ENCODE results near the gene SNAPC2. TPM values are rescaled to one million over a fixed set of nuclear protein-coding genes. Genes with fewer than 3 reads are reported as not detected.
"Not testable (repeated sequence)": the region's sequence is repeated elsewhere in the genome, so short reads cannot be mapped to it uniquely, and the experiment has no call there.

SNAPC2 gene
- polyA plus RNA-seq, 1 donor (not counting 4 experiments of a cell fraction or from before 2014, with no cell fraction given) = 10.7 TPM

DNA sequence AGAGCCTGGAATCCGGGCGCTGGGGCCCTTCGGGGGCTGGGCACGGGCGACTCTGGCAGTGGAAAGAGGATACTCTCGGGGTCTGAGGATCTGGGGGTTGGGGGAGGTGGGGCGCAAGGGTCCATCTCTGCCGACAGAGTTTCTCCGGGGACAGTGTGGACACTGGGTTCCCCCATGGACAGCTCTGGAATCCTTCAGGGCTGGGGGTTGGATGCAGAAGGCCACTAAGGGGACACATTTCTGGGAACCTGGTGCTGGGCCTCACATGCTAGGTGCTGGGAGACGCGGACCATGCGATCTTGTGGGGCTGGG, 3.2 kb upstream of the SNAPC2 start:
- Histone ChIP-seq H4K20me1 (ENCODE audit: control insufficient read depth, extremely low read depth, insufficient read depth, low read length) (no peaks in the 10 kb centered on the region), H3K4me1 (ENCODE audit: control insufficient read depth, extremely low read depth, insufficient read depth, low read length) (peaks cover 18% of the 10 kb centered on the region), H3K4me2 (ENCODE audit: control insufficient read depth, extremely low read depth, insufficient read depth, low read depth, low read length) (peak overlapping the region; percentile 81), H3K9me3 (ENCODE audit: control insufficient read depth, low read depth, low read length) (no peaks in the 10 kb centered on the region), H3K4me3 (ENCODE audit: control insufficient read depth in 2 of 3, extremely low read depth in 1 of 3, insufficient read depth in 2 of 3, low read depth in 1 of 3, low read length in 3 of 3) (peak overlapping the region; percentile 37 to 59 (median 38)), H3K9me1 (ENCODE audit: control insufficient read depth, extremely low read depth, insufficient read depth, low read length) (no peaks in the 10 kb centered on the region), H3K27me3 (ENCODE audit: control insufficient read depth, extremely low read depth, insufficient read depth, low read length) (peaks cover 24% of the 10 kb centered on the region), H3K9ac (ENCODE audit: control insufficient read depth, extremely low read depth, insufficient read depth, low read length) (peak overlapping the region; percentile 61), H3K79me2 (ENCODE audit: control insufficient read depth, insufficient read depth, low read length) (no peaks in the 10 kb centered on the region), H3K36me3 (ENCODE audit: control insufficient read depth in 2 of 2, extremely low read depth in 1 of 2, insufficient read depth in 2 of 2, low read length in 2 of 2) (peaks cover 3 to 6% of the 10 kb centered on the region in 2 experiments), H2AFZ (ENCODE audit: control insufficient read depth, low read length) (peak overlapping the region; percentile 37), H3K27ac (ENCODE audit: control insufficient read depth, insufficient read depth, low read length) (no peak overlapping the region)
- FAIRE-seq (no peak), DNase-seq (ENCODE audit: low read depth, low spot score) (no peak)
- TF ChIP-seq, protein P1, sequence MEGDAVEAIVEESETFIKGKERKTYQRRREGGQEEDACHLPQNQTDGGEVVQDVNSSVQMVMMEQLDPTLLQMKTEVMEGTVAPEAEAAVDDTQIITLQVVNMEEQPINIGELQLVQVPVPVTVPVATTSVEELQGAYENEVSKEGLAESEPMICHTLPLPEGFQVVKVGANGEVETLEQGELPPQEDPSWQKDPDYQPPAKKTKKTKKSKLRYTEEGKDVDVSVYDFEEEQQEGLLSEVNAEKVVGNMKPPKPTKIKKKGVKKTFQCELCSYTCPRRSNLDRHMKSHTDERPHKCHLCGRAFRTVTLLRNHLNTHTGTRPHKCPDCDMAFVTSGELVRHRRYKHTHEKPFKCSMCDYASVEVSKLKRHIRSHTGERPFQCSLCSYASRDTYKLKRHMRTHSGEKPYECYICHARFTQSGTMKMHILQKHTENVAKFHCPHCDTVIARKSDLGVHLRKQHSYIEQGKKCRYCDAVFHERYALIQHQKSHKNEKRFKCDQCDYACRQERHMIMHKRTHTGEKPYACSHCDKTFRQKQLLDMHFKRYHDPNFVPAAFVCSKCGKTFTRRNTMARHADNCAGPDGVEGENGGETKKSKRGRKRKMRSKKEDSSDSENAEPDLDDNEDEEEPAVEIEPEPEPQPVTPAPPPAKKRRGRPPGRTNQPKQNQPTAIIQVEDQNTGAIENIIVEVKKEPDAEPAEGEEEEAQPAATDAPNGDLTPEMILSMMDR (optimal IDR thresholded peaks at IDR 0.05 in 1 of 3, IDR thresholded peaks at IDR 0.05 in 1 of 3, conservative IDR thresholded peaks at IDR 0.05 in 1 of 3; ENCODE audit: extremely low read depth in 1 of 3, insufficient read depth in 2 of 3, low read length in 3 of 3) = no peak
- TF ChIP-seq EZH2 (IDR thresholded peaks at IDR 0.05; ENCODE audit: low read length) = no peak
- dilution Hi-C loops (cut with MboI; ENCODE audit: extremely low pct_ligation_motif_present, low sequenced_read_pairs) = no loop called here

DNA sequence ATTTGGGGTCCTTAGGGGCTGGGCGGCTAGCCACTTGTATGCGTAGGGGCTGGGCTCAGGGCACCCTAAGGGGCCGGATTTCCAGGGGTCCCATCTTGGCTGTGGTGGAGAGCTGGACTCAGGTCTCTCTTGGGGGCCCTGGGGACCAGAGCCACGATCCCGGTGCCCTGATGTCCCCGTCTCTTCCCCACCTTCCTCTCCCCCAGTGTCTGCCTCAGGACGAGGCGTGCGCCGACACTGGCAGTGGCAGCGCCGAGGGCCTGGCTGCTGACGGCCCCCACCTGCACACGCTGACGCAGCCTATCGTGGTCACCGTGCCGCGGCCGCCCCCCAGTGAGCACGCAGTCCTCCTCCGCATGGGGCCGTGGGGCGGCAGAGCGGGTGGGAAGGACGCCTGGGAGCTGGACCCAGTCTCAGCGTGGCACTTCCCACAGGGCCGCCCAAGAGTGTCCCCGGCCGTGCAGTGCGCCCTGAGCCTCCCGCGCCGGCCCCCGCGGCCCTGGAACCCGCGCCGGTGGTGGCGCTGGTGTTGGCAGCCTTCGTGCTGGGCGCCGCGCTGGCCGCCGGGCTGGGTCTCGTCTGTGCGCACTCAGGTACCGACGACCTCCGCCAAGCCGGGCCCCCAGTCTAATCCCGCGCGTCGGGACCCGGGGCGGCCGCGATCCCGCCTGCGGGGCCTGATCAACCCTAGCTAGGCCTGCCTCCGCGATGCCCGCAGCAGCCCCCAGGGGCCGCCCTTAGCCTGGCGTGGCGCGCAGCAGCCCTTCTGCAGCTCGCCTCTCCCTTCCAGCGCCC, 2.7 kb upstream of the SNAPC2 start:
- H3K9ac ChIP-seq (ENCODE audit: control insufficient read depth, extremely low read depth, insufficient read depth, low read length) = peak overlapping the region; percentile 61
- FAIRE-seq = no peak
- TF ChIP-seq, protein P1 (optimal IDR thresholded peaks at IDR 0.05 in 1 of 3, IDR thresholded peaks at IDR 0.05 in 1 of 3, conservative IDR thresholded peaks at IDR 0.05 in 1 of 3; ENCODE audit: extremely low read depth in 1 of 3, insufficient read depth in 2 of 3, low read length in 3 of 3) = peak; percentile 29 to 73 (median 64)
- no peak for TF ChIP-seq EZH2 (IDR thresholded peaks at IDR 0.05; ENCODE audit: low read length)

DNA sequence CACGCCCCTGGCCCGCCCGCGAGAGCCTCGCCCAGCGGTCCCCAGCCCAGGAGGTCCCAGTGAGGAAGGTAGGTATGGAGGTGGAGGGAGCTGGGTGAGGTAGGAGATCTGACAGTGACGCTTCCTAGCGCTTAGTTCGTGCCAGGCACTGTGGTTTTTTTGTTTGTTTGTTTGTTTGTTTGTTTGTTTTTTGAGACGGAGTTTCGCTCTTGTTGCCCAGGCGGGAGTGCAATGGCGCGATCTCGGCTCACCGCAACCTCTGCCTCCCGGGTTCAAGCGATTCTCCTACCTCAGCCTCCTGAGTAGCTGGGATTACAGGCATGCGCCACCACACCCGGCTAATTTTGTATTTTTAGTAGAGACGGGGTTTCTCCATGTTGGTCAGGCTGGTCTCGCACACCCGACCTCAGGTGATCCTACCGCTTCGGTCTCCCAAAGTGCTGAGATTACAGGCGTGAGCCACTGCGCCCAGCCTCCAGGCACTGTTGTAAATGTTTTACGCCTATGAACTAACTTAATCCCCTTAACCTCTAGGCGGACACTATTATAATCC, 2.0 kb upstream of the SNAPC2 start:
- H3K9me3 ChIP-seq (ENCODE audit: control insufficient read depth, low read depth, low read length); H4K20me1 ChIP-seq (ENCODE audit: control insufficient read depth, extremely low read depth, insufficient read depth, low read length); H3K79me2 ChIP-seq (ENCODE audit: control insufficient read depth, insufficient read depth, low read length); H3K9ac ChIP-seq (ENCODE audit: control insufficient read depth, extremely low read depth, insufficient read depth, low read length); H3K27ac ChIP-seq (ENCODE audit: control insufficient read depth, insufficient read depth, low read length); H2AFZ ChIP-seq (ENCODE audit: control insufficient read depth, low read length); H3K36me3 ChIP-seq (ENCODE audit: control insufficient read depth in 2 of 2, extremely low read depth in 1 of 2, insufficient read depth in 2 of 2, low read length in 2 of 2); H3K9me1 ChIP-seq (ENCODE audit: control insufficient read depth, extremely low read depth, insufficient read depth, low read length); FAIRE-seq; dilution Hi-C loops (cut with MboI; ENCODE audit: extremely low pct_ligation_motif_present, low sequenced_read_pairs); DNase-seq (ENCODE audit: low read depth, low spot score): not testable (repeated sequence)
- H3K4me2 ChIP-seq (ENCODE audit: control insufficient read depth, extremely low read depth, insufficient read depth, low read depth, low read length) = peak overlapping the region; percentile 81
- peaks cover 18% of the 10 kb centered on the region for H3K4me1 ChIP-seq (ENCODE audit: control insufficient read depth, extremely low read depth, insufficient read depth, low read length)
- peaks cover 24% of the 10 kb centered on the region for H3K27me3 ChIP-seq (ENCODE audit: control insufficient read depth, extremely low read depth, insufficient read depth, low read length)
- H3K4me3 ChIP-seq (ENCODE audit: control insufficient read depth in 2 of 3, extremely low read depth in 1 of 3, insufficient read depth in 2 of 3, low read depth in 1 of 3, low read length in 3 of 3) = peak overlapping the region in 1 of 3 experiments; percentile 20

More for the DNA sequence above, 2.7 kb upstream of the SNAPC2 start:
- Histone ChIP-seq H4K20me1 (ENCODE audit: control insufficient read depth, extremely low read depth, insufficient read depth, low read length) (no peaks in the 10 kb centered on the region), H3K36me3 (ENCODE audit: control insufficient read depth in 2 of 2, extremely low read depth in 1 of 2, insufficient read depth in 2 of 2, low read length in 2 of 2) (peaks cover 3 to 8% of the 10 kb centered on the region in 2 experiments), H3K4me3 (ENCODE audit: control insufficient read depth in 2 of 3, extremely low read depth in 1 of 3, insufficient read depth in 2 of 3, low read depth in 1 of 3, low read length in 3 of 3) (peak overlapping the region; percentile 37 to 59 (median 38)), H3K9me3 (ENCODE audit: control insufficient read depth, low read depth, low read length) (no peaks in the 10 kb centered on the region), H2AFZ (ENCODE audit: control insufficient read depth, low read length) (peak overlapping the region; percentile 37), H3K79me2 (ENCODE audit: control insufficient read depth, insufficient read depth, low read length) (no peaks in the 10 kb centered on the region), H3K9me1 (ENCODE audit: control insufficient read depth, extremely low read depth, insufficient read depth, low read length) (no peaks in the 10 kb centered on the region), H3K27me3 (ENCODE audit: control insufficient read depth, extremely low read depth, insufficient read depth, low read length) (peaks cover 24% of the 10 kb centered on the region), H3K4me1 (ENCODE audit: control insufficient read depth, extremely low read depth, insufficient read depth, low read length) (peaks cover 18% of the 10 kb centered on the region), H3K4me2 (ENCODE audit: control insufficient read depth, extremely low read depth, insufficient read depth, low read depth, low read length) (peak overlapping the region; percentile 81), H3K27ac (ENCODE audit: control insufficient read depth, insufficient read depth, low read length) (no peak overlapping the region)
- no peak for DNase-seq (ENCODE audit: low read depth, low spot score)
- dilution Hi-C loops (cut with MboI; ENCODE audit: extremely low pct_ligation_motif_present, low sequenced_read_pairs) = no loop called here

All from keratinocyte (primary cell).